Endometrial microvascular endothelial cells (primary cell): ENCODE data around the gene TTC9. TPM values are rescaled to one million over a fixed set of nuclear protein-coding genes. Genes with fewer than 3 reads are reported as not detected.
"Not testable (repeated sequence)": the region's sequence is repeated elsewhere in the genome, so short reads cannot be mapped to it uniquely, and the experiment has no call there.

Experiments used
- in situ Hi-C: cut with HindIII; loops from 2 replicates; pipeline ENCODE4 v1.10.0; 2017; ENCODE audit warnings: low sequenced_read_pairs, low pct_unique_long_range_greater_than_20kb; ENCODE audit errors: inconsistent ontology term
- total RNA-seq: library from RNA; depleted of rRNA; stranded (reverse); fragments of >200 nt; gene quantifications from one replicate; pipeline ENCODE4 v1.2.3, GENCODE V29; 2015; ENCODE audit errors: inconsistent ontology term

Gene TTC9
- total RNA-seq, 1 donor from 2014 or later = not detected

GRCh38 chr14:70665448-70666360 is 24.0 kb downstream of the TTC9 start:
- in situ Hi-C loops = no loop called here

DNA sequence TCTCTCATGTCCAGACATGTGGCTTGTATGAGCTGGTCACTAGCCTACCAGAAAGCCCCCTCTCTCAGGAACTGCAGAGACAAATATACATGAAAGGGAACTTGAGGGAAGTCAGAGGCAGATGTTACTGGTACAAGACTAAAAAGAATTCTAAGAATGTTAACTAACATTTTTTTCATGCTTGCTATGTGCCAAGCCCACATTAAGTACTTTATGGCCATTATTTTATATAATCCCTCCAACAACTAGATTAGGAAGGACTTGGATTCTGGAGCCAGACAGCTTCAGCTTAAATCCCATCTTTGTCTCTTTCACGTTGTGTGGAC is 24.6 kb downstream of the TTC9 start:
- in situ Hi-C loops = no loop called here

- in situ Hi-C loops = no loop called here
Measured at GRCh38 chr14:70670992-70671651, 29.4 kb downstream of the TTC9 start.

GRCh38 chr14:70671652-70672644 is 30.2 kb downstream of the TTC9 start:
- in situ Hi-C loops = no loop called here

GRCh38 chr14:70677341-70677740 is 35.6 kb downstream of the TTC9 start:
- in situ Hi-C loops = no loop called here

- in situ Hi-C loops = no loop called here
Measured at GRCh38 chr14:70680748-70681147, 39.0 kb downstream of the TTC9 start.

DNA sequence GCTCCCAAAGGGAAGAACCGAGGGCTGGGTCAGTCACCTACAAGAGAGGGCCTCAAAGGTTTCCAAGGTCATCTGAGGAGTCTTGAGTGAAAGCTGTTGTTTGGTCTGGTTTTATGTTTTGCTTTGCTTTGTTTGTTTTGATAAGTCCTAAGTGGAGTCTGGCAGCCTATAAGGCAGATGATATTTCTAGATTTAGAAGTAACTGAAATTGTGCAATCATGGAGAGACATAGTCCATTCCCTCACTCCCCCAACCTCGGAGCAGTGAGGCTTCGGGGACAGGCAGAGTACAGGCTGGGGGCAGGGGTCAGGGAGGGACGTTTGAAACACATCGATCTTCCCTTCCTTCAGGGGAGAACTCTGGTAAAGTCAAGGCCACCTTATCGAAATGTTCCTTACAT is 42.3 kb downstream of the TTC9 start:
- in situ Hi-C loops = no loop called here

DNA sequence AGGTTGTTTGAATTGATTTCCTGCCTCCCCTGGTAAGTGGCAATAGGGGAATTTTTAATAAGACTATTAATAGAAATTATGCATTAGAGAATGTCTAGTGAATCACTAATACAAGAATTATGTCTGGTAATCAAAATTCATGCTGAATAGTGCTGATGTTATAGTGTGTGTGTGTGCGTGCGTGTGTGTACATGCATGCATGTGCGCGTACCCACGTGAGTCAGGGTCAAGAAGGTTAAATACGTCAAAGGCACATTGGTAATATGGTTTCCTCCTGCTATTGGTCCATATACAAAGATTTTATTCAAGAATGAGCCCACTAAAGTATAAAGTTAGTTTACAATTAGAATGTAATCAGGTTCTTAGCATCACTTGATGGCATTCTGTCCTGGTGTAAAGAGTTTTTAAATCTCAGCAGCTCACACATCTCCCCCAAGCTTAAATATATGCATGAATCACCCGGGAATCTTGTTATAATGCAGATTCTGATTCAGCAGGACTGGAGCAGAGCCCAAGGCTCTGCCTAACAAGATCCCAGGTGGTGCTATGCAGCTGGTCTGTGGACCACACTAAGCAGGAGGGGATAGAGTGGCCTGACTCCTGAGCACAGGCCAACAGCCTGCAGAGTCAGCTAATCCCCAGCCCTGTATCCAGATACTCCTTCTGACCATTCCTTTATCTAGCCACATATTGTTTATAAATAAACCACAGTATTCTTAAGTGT is 43.9 kb downstream of the TTC9 start:
- in situ Hi-C loops = no loop called here

GRCh38 chr14:70692210-70692609 is 50.5 kb downstream of the TTC9 start:
- in situ Hi-C loops = loop anchor here (10.0 kb wide), 1 partner anchor 47 kb away; the partner anchor contains the start of gene TTC9

DNA sequence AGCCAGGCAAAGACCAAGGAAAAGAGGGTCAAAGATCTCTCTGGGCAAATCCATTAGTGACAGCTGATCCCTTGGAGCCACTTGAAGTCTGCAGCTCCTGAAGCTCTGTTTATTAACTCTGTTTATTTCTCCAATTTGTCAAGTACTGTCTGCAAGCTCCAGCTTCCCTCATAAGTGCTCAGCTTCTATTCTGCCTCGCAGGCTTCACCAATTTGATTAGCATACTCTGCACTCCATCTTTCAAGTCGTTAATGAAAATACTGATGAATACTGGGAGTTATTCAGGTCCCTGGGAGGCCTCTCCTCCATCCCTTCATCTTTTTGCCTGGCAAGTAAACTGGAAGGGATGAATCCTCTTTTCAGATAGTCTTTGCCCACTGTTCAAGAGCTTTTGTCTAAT is 54.3 kb downstream of the TTC9 start:
- in situ Hi-C loops = loop anchor here (10.0 kb wide), 1 partner anchor 51 kb away; the partner anchor contains the start of gene TTC9

- in situ Hi-C loops = loop anchor here (10.0 kb wide), 1 partner anchor 53 kb away; the partner anchor contains the start of gene TTC9
Measured at GRCh38 chr14:70697701-70698100, 56.0 kb downstream of the TTC9 start.

DNA sequence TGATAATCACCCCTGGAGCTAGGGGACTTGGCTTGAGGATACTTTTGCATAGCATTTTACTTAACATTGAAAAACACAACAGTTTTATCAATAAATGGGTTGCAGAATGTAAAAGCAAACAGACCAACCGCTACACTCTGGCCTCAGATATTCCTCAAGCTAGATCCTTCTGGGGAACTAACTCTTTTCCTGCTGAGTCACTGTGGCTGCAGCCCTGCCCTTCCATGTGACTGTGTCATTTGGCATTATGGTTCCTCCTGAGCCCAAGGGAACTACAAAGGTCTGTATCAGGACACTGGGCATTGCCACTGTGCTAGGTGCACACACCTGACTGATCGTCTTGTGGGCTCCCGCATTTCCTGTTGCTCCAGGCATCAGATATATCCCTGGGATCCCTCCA is 56.6 kb downstream of the TTC9 start:
- in situ Hi-C loops = loop anchor here (10.0 kb wide), 1 partner anchor 53 kb away; the partner anchor contains the start of gene TTC9

DNA sequence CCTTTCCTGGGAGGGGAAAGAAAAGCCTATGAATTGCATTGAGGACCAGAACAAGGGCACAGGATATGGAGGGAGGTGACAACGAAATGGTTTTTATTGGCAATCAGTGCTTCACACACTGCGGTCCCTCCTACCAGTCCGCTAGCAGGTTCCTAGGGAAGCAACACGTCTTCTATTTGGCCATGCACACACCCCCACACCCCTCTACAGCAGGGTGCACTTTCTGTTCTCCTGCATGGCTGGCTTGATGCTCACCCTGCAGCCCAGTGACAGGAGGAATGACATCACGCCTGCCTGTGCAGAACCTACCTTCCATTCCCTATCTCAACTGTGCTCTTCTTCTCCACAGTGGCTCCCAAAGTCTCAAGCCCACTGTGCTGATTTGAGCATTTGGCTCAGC is 57.9 kb downstream of the TTC9 start:
- in situ Hi-C loops = loop anchor here (10.0 kb wide), 1 partner anchor 55 kb away; the partner anchor contains the start of gene TTC9

DNA sequence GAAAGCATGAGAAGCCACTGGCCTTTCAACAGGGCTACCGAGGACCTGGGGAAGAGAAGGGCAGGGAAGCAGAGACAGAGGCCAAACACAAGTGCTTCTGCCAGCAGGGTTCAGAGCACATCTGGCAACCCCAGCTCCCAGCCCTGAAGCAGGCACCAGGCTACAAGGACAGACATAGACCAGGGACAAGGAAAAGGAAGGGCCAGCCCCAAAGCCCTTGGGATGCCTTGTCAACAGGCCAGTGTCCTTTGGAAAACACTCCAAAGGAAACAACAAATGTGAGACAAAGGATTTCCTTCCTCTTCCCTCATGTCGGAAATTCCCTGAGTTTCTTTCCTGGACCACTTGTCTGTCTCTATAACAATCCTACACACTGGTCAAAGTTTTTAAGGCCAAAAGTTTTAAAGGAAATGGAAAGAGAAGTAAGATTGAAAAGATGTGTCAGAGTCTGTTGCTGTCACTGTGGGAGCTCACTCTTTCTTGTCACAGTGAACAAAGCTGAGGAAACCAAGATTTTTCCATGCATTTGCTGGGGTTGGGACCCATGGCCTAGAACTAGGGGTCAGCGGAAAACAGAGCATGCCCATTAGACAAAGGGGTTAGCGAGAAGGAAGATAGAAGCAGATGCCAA is 59.4 kb downstream of the TTC9 start:
- in situ Hi-C loops = no loop called here

DNA sequence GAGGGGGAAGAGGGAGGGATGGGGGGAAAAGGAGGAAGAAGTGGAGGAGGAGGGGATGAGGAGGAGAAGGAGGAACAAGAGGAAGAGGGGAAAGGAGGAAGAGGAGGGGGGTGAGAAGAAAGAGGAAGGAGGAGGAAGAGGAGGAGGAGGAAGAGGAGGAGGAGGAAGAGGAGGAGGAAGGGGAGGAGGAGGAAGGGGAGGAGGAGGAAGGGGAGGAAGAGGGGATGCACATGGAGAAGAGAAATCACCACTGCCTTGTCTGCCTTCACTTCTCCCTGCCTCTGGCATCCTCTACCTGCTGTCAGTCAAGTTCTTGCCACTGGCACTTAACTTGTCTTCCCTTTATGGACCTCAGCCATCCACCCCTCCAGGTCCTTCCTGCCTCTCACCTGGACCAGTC is 59.9 kb downstream of the TTC9 start:
- in situ Hi-C loops = no loop called here

DNA sequence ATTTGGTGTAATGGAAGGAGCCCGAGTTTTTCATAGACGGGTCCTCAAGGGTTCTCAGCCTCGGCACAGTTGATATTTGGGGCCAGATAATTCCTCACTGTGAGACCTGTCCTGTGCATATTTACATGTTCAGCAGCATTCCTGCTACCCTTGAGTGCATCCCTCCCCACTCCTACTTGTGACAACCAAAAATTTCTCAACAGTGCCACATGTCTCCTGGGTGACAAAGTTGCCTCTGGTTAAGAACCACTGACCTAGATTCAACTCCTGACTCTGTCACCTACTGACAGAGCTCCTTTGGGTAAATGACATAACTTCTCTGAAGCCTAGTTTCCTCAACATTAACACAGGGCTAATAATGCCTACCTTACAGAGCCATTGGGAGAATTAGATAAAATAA is 60.4 kb downstream of the TTC9 start:
- in situ Hi-C loops = no loop called here

GRCh38 chr14:70703621-70704168 is 62.0 kb downstream of the TTC9 start:
- in situ Hi-C loops = not testable (repeated sequence)

GRCh38 chr14:70704960-70705359 is 63.2 kb downstream of the TTC9 start:
- in situ Hi-C loops = no loop called here
